HCT116 (cell line): Measurements from ENCODE around the gene TBATA.

Experiments used
- CEBPB ChIP-seq: IDR thresholded peaks from 2 replicates; pipeline ENCODE4 v1.6.1; 2012; ENCODE audit warnings: low read depth
- CTCF ChIP-seq, 3 experiments: fragments of 200-600 bp in 1 of 3; sonication (generic) in 1 of 3; IDR thresholded peaks in 2 of 3; conservative IDR thresholded peaks in 1 of 3; 2 replicates each; pipeline ENCODE4 v1.5.1; 2012 to 2017; ENCODE audit warnings: low read depth in 2 of 3, low read length in 2 of 3, antibody characterized with exemption in 1 of 3, borderline replicate concordance in 1 of 3, control low read depth in 1 of 3, mild to moderate bottlenecking in 1 of 3, mixed read lengths in 1 of 3, mixed run types in 1 of 3, moderate library complexity in 1 of 3; ENCODE audit not compliant: insufficient read depth in 1 of 3
- ELF1 ChIP-seq: IDR thresholded peaks from 2 replicates; pipeline ENCODE4 v1.6.1; 2012; ENCODE audit warnings: low read depth, borderline replicate concordance
- EZH2 ChIP-seq: fragments of 200-600 bp; sonication (generic); IDR thresholded peaks from 2 replicates; pipeline ENCODE4 v1.6.1; 2017; ENCODE audit warnings: antibody characterized with exemption, mixed run types
- EZH2phosphoT487 ChIP-seq: fragments of 200-600 bp; IDR thresholded peaks from 2 replicates; pipeline ENCODE4 v1.6.1; 2018; ENCODE audit warnings: antibody characterized with exemption, borderline replicate concordance
- FOSL1 ChIP-seq: IDR thresholded peaks from 2 replicates; pipeline ENCODE4 v1.6.1; 2012; ENCODE audit warnings: low read depth
- POLR2A ChIP-seq: IDR thresholded peaks from 2 replicates; pipeline ENCODE4 v1.7.0; 2011; ENCODE audit warnings: borderline replicate concordance; ENCODE audit not compliant: insufficient read depth, insufficient read length; ENCODE audit errors: extremely low read depth
- POLR2AphosphoS5 ChIP-seq: IDR thresholded peaks from 2 replicates; pipeline ENCODE4 v1.6.1; 2011; ENCODE audit warnings: mild to moderate bottlenecking, low read depth, low read length, moderate library complexity
- RAD21 ChIP-seq: IDR thresholded peaks from 2 replicates; pipeline ENCODE4 v1.6.1; 2012; ENCODE audit warnings: low read depth, mild to moderate bottlenecking
- SP1 ChIP-seq: IDR thresholded peaks from 2 replicates; pipeline ENCODE4 v1.6.1; 2012; ENCODE audit warnings: low read depth
- TCF7L2 ChIP-seq: IDR thresholded peaks from 2 replicates; pipeline ENCODE4 v1.7.0; 2011; ENCODE audit warnings: borderline replicate concordance, inconsistent platforms; ENCODE audit not compliant: insufficient read depth, insufficient read length; ENCODE audit errors: extremely low read depth
- ZNF274 ChIP-seq: fragments of 200-500 bp; sonication (Bioruptor generic); IDR thresholded peaks from 2 replicates; pipeline ENCODE4 v1.6.1; 2014; ENCODE audit warnings: mild to moderate bottlenecking, low read depth, low read length, inconsistent platforms
- TF ChIP-seq, protein P1 (sequence below): IDR thresholded peaks from 2 replicates; pipeline ENCODE4 v1.6.1; 2012
- TF ChIP-seq, protein P2 (sequence below): IDR thresholded peaks from 2 replicates; pipeline ENCODE4 v1.6.1; 2012

DNA sequence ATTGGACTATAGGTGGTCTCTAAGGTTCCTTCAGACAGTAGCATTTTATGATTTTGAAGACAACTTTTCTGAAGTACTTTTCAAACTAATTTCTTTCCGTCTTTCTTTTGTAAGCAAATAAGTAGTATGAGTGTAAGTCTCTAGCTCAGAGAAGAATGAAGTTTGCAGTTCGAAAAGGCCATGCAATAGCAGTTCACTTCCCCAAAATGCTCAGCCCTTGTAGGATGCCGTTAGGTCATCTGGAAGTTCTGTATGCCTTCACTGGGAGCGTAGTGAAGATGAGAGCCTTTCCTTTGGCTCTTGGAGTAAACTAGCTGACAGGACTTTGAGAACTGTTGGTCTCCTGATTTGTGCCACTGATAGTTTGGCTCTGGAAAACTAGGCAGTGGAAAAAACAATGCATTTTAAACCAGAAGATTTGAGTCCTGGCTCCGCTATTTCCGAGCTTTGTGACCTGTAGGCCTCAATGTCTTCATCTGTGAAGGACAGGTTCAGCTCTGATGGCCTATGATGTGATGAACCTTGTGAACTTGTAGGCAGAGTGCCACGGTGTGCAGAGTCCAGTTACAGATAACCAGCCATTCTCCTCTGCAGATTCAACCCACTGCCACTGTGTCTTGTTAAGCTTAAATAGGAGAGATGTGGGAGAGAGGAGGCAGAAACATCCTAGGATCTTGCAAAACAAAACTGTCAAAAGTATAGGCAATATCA is 49.4 kb upstream of the TBATA start:
- TF ChIP-seq TCF7L2 (no peak), FOSL1 (no peak), CTCF (IDR thresholded peaks at IDR 0.05 in 2 of 3, conservative IDR thresholded peaks at IDR 0.05 in 1 of 3; ENCODE audit: borderline replicate concordance in 1 of 3, insufficient read depth in 1 of 3, low read depth in 2 of 3, low read length in 2 of 3) (no peak), POLR2AphosphoS5 (no peak), POLR2A (no peak), CEBPB (no peak), EZH2 (no peak), EZH2phosphoT487 (no peak), ELF1 (no peak), SP1 (no peak), RAD21 (no peak), ZNF274 (no peak)
- TF ChIP-seq, protein P1, sequence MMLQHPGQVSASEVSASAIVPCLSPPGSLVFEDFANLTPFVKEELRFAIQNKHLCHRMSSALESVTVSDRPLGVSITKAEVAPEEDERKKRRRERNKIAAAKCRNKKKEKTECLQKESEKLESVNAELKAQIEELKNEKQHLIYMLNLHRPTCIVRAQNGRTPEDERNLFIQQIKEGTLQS = no peak
- TF ChIP-seq, protein P2, sequence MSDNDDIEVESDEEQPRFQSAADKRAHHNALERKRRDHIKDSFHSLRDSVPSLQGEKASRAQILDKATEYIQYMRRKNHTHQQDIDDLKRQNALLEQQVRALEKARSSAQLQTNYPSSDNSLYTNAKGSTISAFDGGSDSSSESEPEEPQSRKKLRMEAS = no peak
